Gastroesophageal sphincter (tissue), 3 donors: Measurements from ENCODE around the gene HOMER2.

Source experiments
- CTCF ChIP-seq, 4 experiments: fragments of 200-600 bp in 2 of 4; fragments of 450-650 bp in 2 of 4; sonication (generic) in 1 of 4; IDR thresholded peaks; one replicate each; pipeline ENCODE4 v1.5.1; 2017 to 2019; ENCODE audit warnings: antibody characterized with exemption in 4 of 4, mild to moderate bottlenecking in 2 of 4, moderate library complexity in 2 of 4
- POLR2AphosphoS5 ChIP-seq: sonication (generic); formaldehyde crosslinking; IDR thresholded peaks from one replicate; pipeline ENCODE4 v1.6.1; 2017; ENCODE audit warnings: antibody characterized with exemption

- TF ChIP-seq CTCF (IDR thresholded peaks at IDR 0.05) (no peak), POLR2AphosphoS5 (no peak)
These were observed 29.8 kb downstream of the HOMER2 start for GRCh38 chr15:82922737-82923136.
